Activated T-helper 1 cell treated with anti-CD3 and anti-CD28 coated beads, Interleukin-12 subunit alpha, Interleukin-12 subunit beta, Interleukin-2, Interleukin-4 antibody, amounts not matched to agents 30 ng/mL and 10 ng/mL and 1 ng/mL, durations not matched to agents 14 hours and 24 hours and 36 hours (primary cell): ENCODE measurements around the gene ARHGAP28. TPM values are rescaled to one million over a fixed set of nuclear protein-coding genes. Genes with fewer than 3 reads are reported as not detected.
"Not testable (repeated sequence)": the region's sequence is repeated elsewhere in the genome, so short reads cannot be mapped to it uniquely, and the experiment has no call there.

Experiments
- DNase-seq: peaks from one replicate; pipeline ENCODE4 v3.0.0; 2021; ENCODE audit warnings: low spot score
- H3K27ac Mint-ChIP-seq: one replicate; pipeline ENCODE4 v1.8.0; 2021; ENCODE audit warnings: mild to moderate bottlenecking, mixed read lengths
- H3K27me3 Mint-ChIP-seq: one replicate; pipeline ENCODE4 v1.8.0; 2022; ENCODE audit warnings: mild to moderate bottlenecking, moderate library complexity, mixed read lengths; ENCODE audit not compliant: insufficient read depth
- H3K36me3 Mint-ChIP-seq: one replicate; pipeline ENCODE4 v1.8.0; 2021; ENCODE audit warnings: low read depth, mixed read lengths
- H3K4me1 Mint-ChIP-seq: one replicate; pipeline ENCODE4 v1.8.0; 2021; ENCODE audit warnings: low read depth, mixed read lengths
- H3K4me3 Mint-ChIP-seq: one replicate; pipeline ENCODE4 v1.8.0; 2021; ENCODE audit warnings: mild to moderate bottlenecking, moderate library complexity, mixed read lengths
- H3K9me3 Mint-ChIP-seq: one replicate; pipeline ENCODE4 v1.8.0; 2021; ENCODE audit warnings: mixed read lengths
- intact Hi-C: fragments of 100-400 bp; cut with micrococcal nuclease; formaldehyde crosslinking; loops from one replicate; pipeline ENCODE4 v1.15.1; 2024
- total RNA-seq: library from RNA; stranded (reverse); gene quantifications from 2 replicates; pipeline ENCODE4 v1.2.3, GENCODE V29; 2022

ARHGAP28 gene
- total RNA-seq, 1 donor from 2014 or later, result not detected

- DNase-seq, result no peak
- H3K36me3 Mint-ChIP-seq, result no peaks in the 10 kb centered on the region
- H3K27me3 Mint-ChIP-seq, result no peaks in the 10 kb centered on the region
- peaks cover 4% of the 10 kb centered on the region for H3K9me3 Mint-ChIP-seq
- H3K4me3 Mint-ChIP-seq, result no peak overlapping the region
- H3K4me1 Mint-ChIP-seq, result no peaks in the 10 kb centered on the region
- intact Hi-C loops, result no loop called here
- peak overlapping the region; percentile 85 for H3K27ac Mint-ChIP-seq
These were observed 190.8 kb downstream of the ARHGAP28 start for GRCh38 chr18:6920099-6920955.

GRCh38 chr18:6921571-6921970 lies 192.1 kb downstream of the ARHGAP28 start:
- Mint-ChIP-seq H3K27ac (no peak overlapping the region), H3K4me3 (no peak overlapping the region), H3K4me1 (no peaks in the 10 kb centered on the region), H3K27me3 (no peaks in the 10 kb centered on the region), H3K9me3 (peaks cover 4% of the 10 kb centered on the region), H3K36me3 (no peaks in the 10 kb centered on the region)
- no peak for DNase-seq
- intact Hi-C loops, result no loop called here

GRCh38 chr18:6923220-6923619 lies 193.7 kb downstream of the ARHGAP28 start:
- intact Hi-C loops, result no loop called here
- Mint-ChIP-seq H3K4me1 (no peaks in the 10 kb centered on the region), H3K36me3 (no peaks in the 10 kb centered on the region), H3K4me3 (no peak overlapping the region), H3K9me3 (peaks cover 4% of the 10 kb centered on the region), H3K27me3 (no peaks in the 10 kb centered on the region), H3K27ac (no peak overlapping the region)
- no peak for DNase-seq

- Mint-ChIP-seq H3K27me3 (no peaks in the 10 kb centered on the region), H3K4me1 (no peaks in the 10 kb centered on the region), H3K27ac (no peak overlapping the region), H3K4me3 (no peak overlapping the region), H3K36me3 (no peaks in the 10 kb centered on the region), H3K9me3 (no peaks in the 10 kb centered on the region)
- DNase-seq, result no peak
- intact Hi-C loops, result no loop called here
These were observed 197.6 kb downstream of the ARHGAP28 start for GRCh38 chr18:6927153-6927552.

GRCh38 chr18:6928359-6928758 lies 198.8 kb downstream of the ARHGAP28 start:
- no peaks in the 10 kb centered on the region for H3K4me1 Mint-ChIP-seq
- intact Hi-C loops, result no loop called here

GRCh38 chr18:6929370-6930102 lies 200.0 kb downstream of the ARHGAP28 start:
- H3K36me3 Mint-ChIP-seq, result no peaks in the 10 kb centered on the region
- no peak for DNase-seq
- H3K27ac Mint-ChIP-seq, result no peak overlapping the region
- H3K4me3 Mint-ChIP-seq, result no peak overlapping the region
- intact Hi-C loops, result no loop called here
- H3K9me3 Mint-ChIP-seq, result no peaks in the 10 kb centered on the region
- no peaks in the 10 kb centered on the region for H3K27me3 Mint-ChIP-seq
- no peaks in the 10 kb centered on the region for H3K4me1 Mint-ChIP-seq

More at GRCh38 chr18:6928359-6928758, 198.8 kb downstream of the ARHGAP28 start:
- Mint-ChIP-seq H3K4me3 (no peak overlapping the region), H3K27ac (no peak overlapping the region), H3K9me3 (no peaks in the 10 kb centered on the region), H3K27me3 (no peaks in the 10 kb centered on the region), H3K36me3 (no peaks in the 10 kb centered on the region)
- DNase-seq, result no peak

DNA sequence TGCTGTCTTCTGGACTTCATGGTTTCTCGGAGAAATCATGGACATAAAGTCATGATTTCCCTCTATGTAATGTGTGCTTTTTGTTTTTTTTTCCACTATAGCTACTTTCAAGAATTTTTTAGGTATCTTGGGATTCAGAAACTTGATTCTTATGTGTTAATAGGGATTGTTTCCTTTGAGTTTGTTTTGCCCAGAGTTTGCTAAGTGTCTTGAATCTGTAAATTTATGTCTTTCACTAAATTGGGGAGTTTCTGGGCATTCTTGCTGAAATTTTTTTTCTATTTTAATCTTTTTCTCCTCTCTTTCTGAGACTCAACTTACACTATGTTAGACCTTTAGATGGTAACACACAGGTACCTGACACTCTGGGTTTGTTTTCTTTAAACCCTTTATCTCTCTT lies 205.3 kb downstream of the ARHGAP28 start:
- no peaks in the 10 kb centered on the region for H3K9me3 Mint-ChIP-seq
- H3K4me3 Mint-ChIP-seq, result no peak overlapping the region
- DNase-seq, result no peak
- intact Hi-C loops, result no loop called here
- H3K27ac Mint-ChIP-seq, result no peak overlapping the region
- no peaks in the 10 kb centered on the region for H3K27me3 Mint-ChIP-seq
- H3K36me3 Mint-ChIP-seq, result no peaks in the 10 kb centered on the region
- no peaks in the 10 kb centered on the region for H3K4me1 Mint-ChIP-seq

- no peak overlapping the region for H3K27ac Mint-ChIP-seq
- DNase-seq, result no peak
- intact Hi-C loops, result no loop called here
- H3K4me3 Mint-ChIP-seq, result no peak overlapping the region
- H3K9me3 Mint-ChIP-seq, result no peaks in the 10 kb centered on the region
- no peaks in the 10 kb centered on the region for H3K4me1 Mint-ChIP-seq
- H3K36me3 Mint-ChIP-seq, result no peaks in the 10 kb centered on the region
- no peaks in the 10 kb centered on the region for H3K27me3 Mint-ChIP-seq
These were observed 208.5 kb downstream of the ARHGAP28 start for GRCh38 chr18:6938003-6938402.

- H3K9me3 Mint-ChIP-seq, H3K27me3 Mint-ChIP-seq, intact Hi-C loops, H3K4me3 Mint-ChIP-seq, H3K4me1 Mint-ChIP-seq, H3K27ac Mint-ChIP-seq, DNase-seq, H3K36me3 Mint-ChIP-seq: not testable (repeated sequence)
These were observed 208.9 kb downstream of the ARHGAP28 start for GRCh38 chr18:6938403-6938802.

- H3K4me1 Mint-ChIP-seq, result no peaks in the 10 kb centered on the region
- H3K27me3 Mint-ChIP-seq, result no peaks in the 10 kb centered on the region
- H3K36me3 Mint-ChIP-seq, result no peaks in the 10 kb centered on the region
- H3K27ac Mint-ChIP-seq, result no peak overlapping the region
- no peak overlapping the region for H3K4me3 Mint-ChIP-seq
- H3K9me3 Mint-ChIP-seq, result no peaks in the 10 kb centered on the region
- intact Hi-C loops, result no loop called here
- no peak for DNase-seq
These were observed 210.5 kb downstream of the ARHGAP28 start for GRCh38 chr18:6939972-6940371.

GRCh38 chr18:6940451-6940850 lies 210.9 kb downstream of the ARHGAP28 start:
- H3K27me3 Mint-ChIP-seq, result no peaks in the 10 kb centered on the region
- no peak overlapping the region for H3K4me3 Mint-ChIP-seq
- no peaks in the 10 kb centered on the region for H3K36me3 Mint-ChIP-seq
- no peaks in the 10 kb centered on the region for H3K9me3 Mint-ChIP-seq
- no peaks in the 10 kb centered on the region for H3K4me1 Mint-ChIP-seq
- intact Hi-C loops, result no loop called here
- DNase-seq, result no peak
- H3K27ac Mint-ChIP-seq, result no peak overlapping the region

DNA sequence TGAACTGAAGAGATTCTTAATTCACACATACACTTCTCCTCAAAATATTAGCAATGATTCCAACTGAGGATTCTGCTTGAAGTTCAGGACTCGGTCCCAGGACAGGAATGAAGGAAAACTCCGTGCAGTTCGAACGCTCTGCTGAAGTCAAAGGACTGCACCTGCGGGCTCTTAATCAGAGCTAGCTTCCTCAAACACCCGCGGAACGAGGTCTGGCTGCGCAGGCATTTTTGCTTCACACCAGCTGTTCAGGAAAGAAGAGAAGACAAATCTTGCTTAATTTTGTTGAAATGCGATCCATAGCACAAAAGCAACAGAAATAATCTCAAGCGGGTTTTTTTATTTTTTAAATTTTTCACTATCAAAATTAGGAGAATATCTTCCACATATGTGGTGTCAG lies 212.5 kb downstream of the ARHGAP28 start:
- H3K27ac Mint-ChIP-seq, result no peak overlapping the region
- no peak overlapping the region for H3K4me3 Mint-ChIP-seq
- DNase-seq, result no peak
- H3K27me3 Mint-ChIP-seq, result no peaks in the 10 kb centered on the region
- no peaks in the 10 kb centered on the region for H3K4me1 Mint-ChIP-seq
- intact Hi-C loops, result no loop called here
- H3K9me3 Mint-ChIP-seq, result no peaks in the 10 kb centered on the region
- no peaks in the 10 kb centered on the region for H3K36me3 Mint-ChIP-seq

GRCh38 chr18:6942742-6943141 lies 213.2 kb downstream of the ARHGAP28 start:
- no peak for DNase-seq
- Mint-ChIP-seq H3K9me3 (no peaks in the 10 kb centered on the region), H3K4me3 (no peak overlapping the region), H3K27ac (no peak overlapping the region), H3K36me3 (no peaks in the 10 kb centered on the region), H3K4me1 (no peaks in the 10 kb centered on the region), H3K27me3 (no peaks in the 10 kb centered on the region)
- intact Hi-C loops, result no loop called here
